ENCODE data around the gene MAP2.
"Not testable (repeated sequence)": the region's sequence is repeated elsewhere in the genome, so short reads cannot be mapped to it uniquely, and the experiment has no call there.

Gene MAP2

GRCh38 chr2:209474960-209475359 lies 51.1 kb downstream of the MAP2 start:
- H3K9me3 Mint-ChIP-seq = no peaks in the 10 kb centered on the region
- H3K4me1 Mint-ChIP-seq (ENCODE audit: low read depth) = peaks cover 21% of the 10 kb centered on the region
- H3K36me3 Mint-ChIP-seq (ENCODE audit: low read depth) = no peaks in the 10 kb centered on the region
- H3K27me3 Mint-ChIP-seq = no peaks in the 10 kb centered on the region
- H3K27ac Mint-ChIP-seq = no peak overlapping the region
- H3K4me3 Mint-ChIP-seq = no peak overlapping the region
- intact Hi-C loops (cut with micrococcal nuclease) = no loop called here

GRCh38 chr2:209476367-209477208 lies 52.7 kb downstream of the MAP2 start:
- H3K36me3 Mint-ChIP-seq (ENCODE audit: low read depth) = no peaks in the 10 kb centered on the region
- H3K4me3 Mint-ChIP-seq = no peak overlapping the region
- H3K27ac Mint-ChIP-seq = no peak overlapping the region
- intact Hi-C loops (cut with micrococcal nuclease) = no loop called here
- H3K9me3 Mint-ChIP-seq = no peaks in the 10 kb centered on the region
- peaks cover 15% of the 10 kb centered on the region for H3K4me1 Mint-ChIP-seq (ENCODE audit: low read depth)
- H3K27me3 Mint-ChIP-seq = peaks cover 5% of the 10 kb centered on the region

GRCh38 chr2:209492296-209492695 lies 68.4 kb downstream of the MAP2 start:
- H3K27me3 Mint-ChIP-seq; intact Hi-C loops (cut with micrococcal nuclease); H3K4me3 Mint-ChIP-seq; H3K4me1 Mint-ChIP-seq (ENCODE audit: low read depth); H3K36me3 Mint-ChIP-seq (ENCODE audit: low read depth); H3K27ac Mint-ChIP-seq: not testable (repeated sequence)
- peaks cover 23% of the 10 kb centered on the region for H3K9me3 Mint-ChIP-seq

GRCh38 chr2:209495068-209495620 lies 71.3 kb downstream of the MAP2 start:
- H3K4me3 Mint-ChIP-seq; H3K36me3 Mint-ChIP-seq (ENCODE audit: low read depth); H3K4me1 Mint-ChIP-seq (ENCODE audit: low read depth); intact Hi-C loops (cut with micrococcal nuclease); H3K27ac Mint-ChIP-seq; H3K27me3 Mint-ChIP-seq: not testable (repeated sequence)
- peaks cover 16% of the 10 kb centered on the region for H3K9me3 Mint-ChIP-seq

- H3K9me3 Mint-ChIP-seq = peaks cover 7% of the 10 kb centered on the region
These were observed 72.2 kb downstream of the MAP2 start for GRCh38 chr2:209495855-209496585.

GRCh38 chr2:209496586-209496982 lies 72.7 kb downstream of the MAP2 start:
- intact Hi-C loops (cut with micrococcal nuclease) = no loop called here
- Mint-ChIP-seq H3K4me1 (ENCODE audit: low read depth) (peaks cover 8% of the 10 kb centered on the region), H3K27me3 (no peaks in the 10 kb centered on the region), H3K9me3 (peaks cover 2% of the 10 kb centered on the region), H3K36me3 (ENCODE audit: low read depth) (no peaks in the 10 kb centered on the region), H3K4me3 (no peak overlapping the region), H3K27ac (no peak overlapping the region)

More at GRCh38 chr2:209495855-209496585, 72.2 kb downstream of the MAP2 start:
- no peaks in the 10 kb centered on the region for H3K36me3 Mint-ChIP-seq (ENCODE audit: low read depth)
- H3K4me1 Mint-ChIP-seq (ENCODE audit: low read depth) = peaks cover 8% of the 10 kb centered on the region
- intact Hi-C loops (cut with micrococcal nuclease) = no loop called here
- peaks cover 1% of the 10 kb centered on the region for H3K27me3 Mint-ChIP-seq
- H3K4me3 Mint-ChIP-seq = no peak overlapping the region
- no peak overlapping the region for H3K27ac Mint-ChIP-seq

- no peaks in the 10 kb centered on the region for H3K27me3 Mint-ChIP-seq
- no peaks in the 10 kb centered on the region for H3K9me3 Mint-ChIP-seq
- no peak overlapping the region for H3K27ac Mint-ChIP-seq
- intact Hi-C loops (cut with micrococcal nuclease) = no loop called here
- peaks cover 8% of the 10 kb centered on the region for H3K4me1 Mint-ChIP-seq (ENCODE audit: low read depth)
- no peak overlapping the region for H3K4me3 Mint-ChIP-seq
- H3K36me3 Mint-ChIP-seq (ENCODE audit: low read depth) = no peaks in the 10 kb centered on the region
These were observed 74.8 kb downstream of the MAP2 start for GRCh38 chr2:209498614-209499013.

- Mint-ChIP-seq H3K27ac (no peak overlapping the region), H3K27me3 (no peaks in the 10 kb centered on the region), H3K36me3 (ENCODE audit: low read depth) (no peaks in the 10 kb centered on the region), H3K4me3 (no peak overlapping the region), H3K4me1 (ENCODE audit: low read depth) (peaks cover 8% of the 10 kb centered on the region), H3K9me3 (no peaks in the 10 kb centered on the region)
- intact Hi-C loops (cut with micrococcal nuclease) = no loop called here
These were observed 75.2 kb downstream of the MAP2 start for GRCh38 chr2:209499069-209499468.

GRCh38 chr2:209501579-209501978 lies 77.7 kb downstream of the MAP2 start:
- intact Hi-C loops (cut with micrococcal nuclease) = no loop called here
- Mint-ChIP-seq H3K36me3 (ENCODE audit: low read depth) (no peaks in the 10 kb centered on the region), H3K27me3 (no peaks in the 10 kb centered on the region), H3K9me3 (no peaks in the 10 kb centered on the region), H3K4me3 (no peak overlapping the region), H3K4me1 (ENCODE audit: low read depth) (peaks cover 8% of the 10 kb centered on the region), H3K27ac (no peak overlapping the region)

GRCh38 chr2:209505410-209505809 lies 81.6 kb downstream of the MAP2 start:
- H3K4me3 Mint-ChIP-seq = no peak overlapping the region
- intact Hi-C loops (cut with micrococcal nuclease) = no loop called here
- H3K27ac Mint-ChIP-seq = no peak overlapping the region
- H3K4me1 Mint-ChIP-seq (ENCODE audit: low read depth) = no peaks in the 10 kb centered on the region
- H3K36me3 Mint-ChIP-seq (ENCODE audit: low read depth) = no peaks in the 10 kb centered on the region
- H3K27me3 Mint-ChIP-seq = no peaks in the 10 kb centered on the region
- no peaks in the 10 kb centered on the region for H3K9me3 Mint-ChIP-seq

GRCh38 chr2:209508255-209508654 lies 84.4 kb downstream of the MAP2 start:
- Mint-ChIP-seq H3K27ac (no peak overlapping the region), H3K4me1 (ENCODE audit: low read depth) (peaks cover 6% of the 10 kb centered on the region), H3K4me3 (no peak overlapping the region), H3K36me3 (ENCODE audit: low read depth) (no peaks in the 10 kb centered on the region), H3K27me3 (no peaks in the 10 kb centered on the region), H3K9me3 (no peaks in the 10 kb centered on the region)
- intact Hi-C loops (cut with micrococcal nuclease) = no loop called here

- Mint-ChIP-seq H3K4me1 (ENCODE audit: low read depth) (peaks cover 11% of the 10 kb centered on the region), H3K4me3 (no peak overlapping the region), H3K36me3 (ENCODE audit: low read depth) (no peaks in the 10 kb centered on the region), H3K27me3 (no peaks in the 10 kb centered on the region), H3K9me3 (no peaks in the 10 kb centered on the region), H3K27ac (no peak overlapping the region)
- intact Hi-C loops (cut with micrococcal nuclease) = no loop called here
These were observed 87.8 kb downstream of the MAP2 start for GRCh38 chr2:209511637-209512036.

- Mint-ChIP-seq H3K4me3 (no peak overlapping the region), H3K27me3 (no peaks in the 10 kb centered on the region), H3K4me1 (ENCODE audit: low read depth) (peaks cover 11% of the 10 kb centered on the region), H3K9me3 (no peaks in the 10 kb centered on the region), H3K27ac (no peak overlapping the region), H3K36me3 (ENCODE audit: low read depth) (no peaks in the 10 kb centered on the region)
- intact Hi-C loops (cut with micrococcal nuclease) = no loop called here
These were observed 89.1 kb downstream of the MAP2 start for GRCh38 chr2:209512971-209513370.

GRCh38 chr2:209517436-209517835 lies 93.6 kb downstream of the MAP2 start:
- no peaks in the 10 kb centered on the region for H3K36me3 Mint-ChIP-seq (ENCODE audit: low read depth)
- H3K4me3 Mint-ChIP-seq = no peak overlapping the region
- peaks cover 11% of the 10 kb centered on the region for H3K4me1 Mint-ChIP-seq (ENCODE audit: low read depth)
- H3K27ac Mint-ChIP-seq = no peak overlapping the region
- intact Hi-C loops (cut with micrococcal nuclease) = no loop called here
- no peaks in the 10 kb centered on the region for H3K27me3 Mint-ChIP-seq
- H3K9me3 Mint-ChIP-seq = no peaks in the 10 kb centered on the region

All from dendritic cell treated with granulocyte-macrophage colony-stimulating factor and Interleukin-4, amounts not matched to agents 40 ng/mL and 50 ng/mL, for 4 days (primary cell).